Endothelial cell (in vitro differentiated cells): ENCODE data around the gene GSKIP. TPM values are rescaled to one million over a fixed set of nuclear protein-coding genes. Genes with fewer than 3 reads are reported as not detected.

Source experiments
- DNase-seq: peaks from one replicate; pipeline ENCODE4 v3.0.0; 2021; ENCODE audit warnings: low spot score
- H3K27ac Mint-ChIP-seq: one replicate; pipeline ENCODE4 v1.8.0; 2021; ENCODE audit warnings: mixed read lengths, inconsistent platforms; ENCODE audit not compliant: unreplicated experiment
- H3K27me3 Mint-ChIP-seq: one replicate; pipeline ENCODE4 v1.8.0; 2021; ENCODE audit warnings: mild to moderate bottlenecking, moderate library complexity, mixed read lengths, inconsistent platforms; ENCODE audit not compliant: unreplicated experiment
- H3K36me3 Mint-ChIP-seq: one replicate; pipeline ENCODE4 v1.8.0; 2021; ENCODE audit warnings: mild to moderate bottlenecking, low read depth, mixed read lengths, inconsistent platforms; ENCODE audit not compliant: unreplicated experiment
- H3K4me1 Mint-ChIP-seq: one replicate; pipeline ENCODE4 v1.8.0; 2021; ENCODE audit warnings: mild to moderate bottlenecking, mixed read lengths, inconsistent platforms; ENCODE audit not compliant: unreplicated experiment
- H3K4me3 Mint-ChIP-seq: one replicate; pipeline ENCODE4 v1.8.0; 2021; ENCODE audit warnings: mild to moderate bottlenecking, mixed read lengths, inconsistent platforms; ENCODE audit not compliant: unreplicated experiment
- H3K9me3 Mint-ChIP-seq: one replicate; pipeline ENCODE4 v1.8.0; 2021; ENCODE audit warnings: mixed read lengths, inconsistent platforms; ENCODE audit not compliant: unreplicated experiment
- CTCF ChIP-seq: fragments of 200-600 bp; sonication (generic); IDR thresholded peaks from one replicate; pipeline ENCODE4 v1.5.0; 2021; ENCODE audit warnings: antibody characterized with exemption; ENCODE audit not compliant: unreplicated experiment
- total RNA-seq: library from RNA; stranded (reverse); fragmentation: NEBNext Ultra II Directional; extraction: Animal tissue kit (Norgen Biotek cat#: 25700); gene quantifications from one replicate; pipeline ENCODE4 v1.2.1, GENCODE V29; 2021; ENCODE audit not compliant: unreplicated experiment

GSKIP gene
- total RNA-seq, 1 donor from 2014 or later, result 27.6 TPM

- Mint-ChIP-seq H3K4me3 (no peak overlapping the region), H3K9me3 (no peaks in the 10 kb centered on the region), H3K27ac (peak overlapping the region; percentile 84), H3K27me3 (peaks cover 3% of the 10 kb centered on the region), H3K36me3 (no peaks in the 10 kb centered on the region), H3K4me1 (peaks cover 14% of the 10 kb centered on the region)
- DNase-seq, result no peak
- TF ChIP-seq CTCF, result no peak
Observed at GRCh38 chr14:96403409-96403808, 40.1 kb downstream of the GSKIP start.

- no peak overlapping the region for H3K27ac Mint-ChIP-seq
- no peaks in the 10 kb centered on the region for H3K9me3 Mint-ChIP-seq
- H3K36me3 Mint-ChIP-seq, result no peaks in the 10 kb centered on the region
- H3K4me3 Mint-ChIP-seq, result no peak overlapping the region
- peaks cover 3% of the 10 kb centered on the region for H3K27me3 Mint-ChIP-seq
- no peak for TF ChIP-seq CTCF
- DNase-seq, result no peak
- peaks cover 14% of the 10 kb centered on the region for H3K4me1 Mint-ChIP-seq
Observed at GRCh38 chr14:96405677-96406076, 42.4 kb downstream of the GSKIP start.

- DNase-seq, result no peak
- Mint-ChIP-seq H3K9me3 (no peaks in the 10 kb centered on the region), H3K4me1 (peaks cover 13% of the 10 kb centered on the region), H3K27ac (no peak overlapping the region), H3K27me3 (peaks cover 2% of the 10 kb centered on the region), H3K4me3 (peak overlapping the region; percentile 18), H3K36me3 (no peaks in the 10 kb centered on the region)
- TF ChIP-seq CTCF, result no peak
Observed at GRCh38 chr14:96407935-96408570, 44.7 kb downstream of the GSKIP start.

- no peaks in the 10 kb centered on the region for H3K9me3 Mint-ChIP-seq
- H3K36me3 Mint-ChIP-seq, result no peaks in the 10 kb centered on the region
- TF ChIP-seq CTCF, result no peak
- no peak overlapping the region for H3K27ac Mint-ChIP-seq
- peaks cover 9% of the 10 kb centered on the region for H3K4me1 Mint-ChIP-seq
- peaks cover 2% of the 10 kb centered on the region for H3K27me3 Mint-ChIP-seq
- DNase-seq, result no peak
- H3K4me3 Mint-ChIP-seq, result peak overlapping the region; percentile 18
Observed at GRCh38 chr14:96408608-96409007, 45.3 kb downstream of the GSKIP start.

GRCh38 chr14:96409701-96410100, 46.4 kb downstream of the GSKIP start:
- H3K9me3 Mint-ChIP-seq, result no peaks in the 10 kb centered on the region
- H3K36me3 Mint-ChIP-seq, result no peaks in the 10 kb centered on the region
- no peak for TF ChIP-seq CTCF
- H3K4me3 Mint-ChIP-seq, result no peak overlapping the region
- peaks cover 3% of the 10 kb centered on the region for H3K4me1 Mint-ChIP-seq
- no peak overlapping the region for H3K27ac Mint-ChIP-seq
- H3K27me3 Mint-ChIP-seq, result peaks cover 2% of the 10 kb centered on the region
- no peak for DNase-seq
